SJCRH30 (cell line): ENCODE data around the gene SNX20. TPM values are rescaled to one million over a fixed set of nuclear protein-coding genes. Genes with fewer than 3 reads are reported as not detected.

Source experiments
- DNase-seq, 2 experiments: peaks; one replicate each; pipeline ENCODE4 v3.0.0-alpha.2; 2015 to 2020
- H3K27ac ChIP-seq: fragments of 250-450 bp; sonication (Bioruptor Pico); 2 replicates; pipeline ENCODE4 v1.5.1; 2020; ENCODE audit warnings: mild to moderate bottlenecking, moderate library complexity
- H3K27me3 ChIP-seq: fragments of 250-450 bp; sonication (Bioruptor Pico); 2 replicates; pipeline ENCODE4 v1.5.1; 2020; ENCODE audit warnings: mild to moderate bottlenecking, moderate library complexity
- H3K36me3 ChIP-seq: fragments of 250-450 bp; sonication (Bioruptor Pico); 2 replicates; pipeline ENCODE4 v1.5.1; 2020; ENCODE audit warnings: mild to moderate bottlenecking, moderate library complexity
- H3K4me1 ChIP-seq: fragments of 250-450 bp; sonication (Bioruptor Pico); 2 replicates; pipeline ENCODE4 v1.5.1; 2020; ENCODE audit warnings: mild to moderate bottlenecking, moderate library complexity
- H3K4me3 ChIP-seq: fragments of 250-450 bp; sonication (Bioruptor Pico); 2 replicates; pipeline ENCODE4 v1.5.1; 2020; ENCODE audit warnings: mild to moderate bottlenecking, moderate library complexity
- H3K9me3 ChIP-seq: fragments of 250-450 bp; sonication (Bioruptor Pico); replicated peaks from 2 replicates; pipeline ENCODE4 v1.5.1; 2020; ENCODE audit warnings: mild to moderate bottlenecking, moderate library complexity
- total RNA-seq: library from RNA; depleted of rRNA; stranded (reverse); fragments of >200 nt; shearing (Covaris generic); gene quantifications from 2 replicates; pipeline ENCODE4 v1.2.3, GENCODE V29; 2014

The SNX20 gene
- total RNA-seq, 1 experiment from 2014 or later: not detected

- Histone ChIP-seq H3K27ac (no peak overlapping the region), H3K27me3 (no peaks in the 10 kb centered on the region), H3K4me3 (no peak overlapping the region), H3K9me3 (no peaks in the 10 kb centered on the region), H3K4me1 (no peaks in the 10 kb centered on the region), H3K36me3 (no peaks in the 10 kb centered on the region)
- peak; percentile 61 to 79 for DNase-seq
These were observed 15.8 kb downstream of the SNX20 start for GRCh38 chr16:50665128-50665878.

- H3K27me3 ChIP-seq: no peaks in the 10 kb centered on the region
- H3K9me3 ChIP-seq: no peaks in the 10 kb centered on the region
- DNase-seq: no peak
- H3K4me1 ChIP-seq: no peaks in the 10 kb centered on the region
- H3K36me3 ChIP-seq: no peaks in the 10 kb centered on the region
- H3K4me3 ChIP-seq: no peak overlapping the region
- H3K27ac ChIP-seq: no peak overlapping the region
These were observed 16.8 kb downstream of the SNX20 start for GRCh38 chr16:50664270-50664669.

- Histone ChIP-seq H3K36me3 (no peaks in the 10 kb centered on the region), H3K4me1 (no peaks in the 10 kb centered on the region), H3K9me3 (no peaks in the 10 kb centered on the region), H3K27ac (no peak overlapping the region), H3K27me3 (no peaks in the 10 kb centered on the region), H3K4me3 (no peak overlapping the region)
- no peak for DNase-seq
These were observed 18.7 kb downstream of the SNX20 start for GRCh38 chr16:50662306-50662940.

GRCh38 chr16:50659806-50660205 lies 21.3 kb downstream of the SNX20 start:
- no peak for DNase-seq
- no peak overlapping the region for H3K4me3 ChIP-seq
- no peaks in the 10 kb centered on the region for H3K36me3 ChIP-seq

GRCh38 chr16:50657241-50657640 lies 23.9 kb downstream of the SNX20 start:
- Histone ChIP-seq H3K4me3 (no peak overlapping the region), H3K27ac (no peak overlapping the region), H3K36me3 (no peaks in the 10 kb centered on the region), H3K9me3 (no peaks in the 10 kb centered on the region), H3K4me1 (no peaks in the 10 kb centered on the region), H3K27me3 (no peaks in the 10 kb centered on the region; the same call in 1 of the 2 replicates)
- DNase-seq: no peak

More at GRCh38 chr16:50659806-50660205, 21.3 kb downstream of the SNX20 start:
- no peaks in the 10 kb centered on the region for H3K9me3 ChIP-seq
- no peaks in the 10 kb centered on the region for H3K4me1 ChIP-seq
- no peaks in the 10 kb centered on the region; the same call in 1 of the 2 replicates for H3K27me3 ChIP-seq
- H3K27ac ChIP-seq: no peak overlapping the region

- H3K4me3 ChIP-seq: no peak overlapping the region
- H3K36me3 ChIP-seq: no peaks in the 10 kb centered on the region
- H3K27ac ChIP-seq: no peak overlapping the region
- H3K4me1 ChIP-seq: no peaks in the 10 kb centered on the region
- no peaks in the 10 kb centered on the region for H3K9me3 ChIP-seq
- DNase-seq: no peak
- no peaks in the 10 kb centered on the region; the same call in 1 of the 2 replicates for H3K27me3 ChIP-seq
These were observed 25.5 kb downstream of the SNX20 start for GRCh38 chr16:50655558-50656055.

- DNase-seq: no peak
- no peaks in the 10 kb centered on the region for H3K4me1 ChIP-seq
These were observed 27.2 kb downstream of the SNX20 start for GRCh38 chr16:50653633-50654519.

GRCh38 chr16:50652836-50653425 lies 28.2 kb downstream of the SNX20 start:
- Histone ChIP-seq H3K27me3 (no peaks in the 10 kb centered on the region; the same call in 1 of the 2 replicates), H3K36me3 (no peaks in the 10 kb centered on the region), H3K4me3 (no peak overlapping the region), H3K9me3 (no peaks in the 10 kb centered on the region; the same call in 1 of the 2 replicates), H3K27ac (no peak overlapping the region), H3K4me1 (no peaks in the 10 kb centered on the region)
- DNase-seq: no peak

More at GRCh38 chr16:50653633-50654519, 27.2 kb downstream of the SNX20 start:
- H3K27me3 ChIP-seq: no peaks in the 10 kb centered on the region; the same call in 1 of the 2 replicates
- H3K4me3 ChIP-seq: no peak overlapping the region
- no peaks in the 10 kb centered on the region; the same call in 1 of the 2 replicates for H3K9me3 ChIP-seq
- H3K27ac ChIP-seq: no peak overlapping the region
- no peaks in the 10 kb centered on the region for H3K36me3 ChIP-seq

- Histone ChIP-seq H3K9me3 (no peaks in the 10 kb centered on the region; the same call in 1 of the 2 replicates), H3K36me3 (no peaks in the 10 kb centered on the region), H3K27me3 (no peaks in the 10 kb centered on the region; the same call in 1 of the 2 replicates), H3K4me1 (no peaks in the 10 kb centered on the region), H3K27ac (no peak overlapping the region), H3K4me3 (no peak overlapping the region)
- DNase-seq: no peak
These were observed 29.2 kb downstream of the SNX20 start for GRCh38 chr16:50651835-50652438.

GRCh38 chr16:50646345-50646744 lies 34.8 kb downstream of the SNX20 start:
- no peak for DNase-seq
- Histone ChIP-seq H3K27me3 (peaks cover 17% of the 10 kb centered on the region; the same call in 1 of the 2 replicates), H3K4me1 (no peaks in the 10 kb centered on the region)

GRCh38 chr16:50645563-50646220 lies 35.4 kb downstream of the SNX20 start:
- Histone ChIP-seq H3K27ac (no peak overlapping the region), H3K4me3 (no peak overlapping the region)
- DNase-seq: no peak

More at GRCh38 chr16:50646345-50646744, 34.8 kb downstream of the SNX20 start:
- H3K27ac ChIP-seq: no peak overlapping the region
- no peaks in the 10 kb centered on the region for H3K36me3 ChIP-seq
- no peaks in the 10 kb centered on the region; the same call in 1 of the 2 replicates for H3K9me3 ChIP-seq
- no peak overlapping the region for H3K4me3 ChIP-seq

GRCh38 chr16:50644729-50645128 lies 36.4 kb downstream of the SNX20 start:
- DNase-seq: no peak
- H3K27ac ChIP-seq: no peak overlapping the region
- peaks cover 23% of the 10 kb centered on the region; the same call in 1 of the 2 replicates for H3K27me3 ChIP-seq
- no peaks in the 10 kb centered on the region for H3K4me1 ChIP-seq
- no peaks in the 10 kb centered on the region for H3K36me3 ChIP-seq
- no peaks in the 10 kb centered on the region; the same call in 1 of the 2 replicates for H3K9me3 ChIP-seq
- H3K4me3 ChIP-seq: no peak overlapping the region

More at GRCh38 chr16:50645563-50646220, 35.4 kb downstream of the SNX20 start:
- Histone ChIP-seq H3K4me1 (no peaks in the 10 kb centered on the region), H3K27me3 (peaks cover 22% of the 10 kb centered on the region; the same call in 1 of the 2 replicates), H3K36me3 (no peaks in the 10 kb centered on the region), H3K9me3 (no peaks in the 10 kb centered on the region; the same call in 1 of the 2 replicates)

GRCh38 chr16:50644245-50644644 lies 36.9 kb downstream of the SNX20 start:
- no peaks in the 10 kb centered on the region for H3K4me1 ChIP-seq
- no peaks in the 10 kb centered on the region for H3K36me3 ChIP-seq
- H3K4me3 ChIP-seq: no peak overlapping the region
- H3K9me3 ChIP-seq: no peaks in the 10 kb centered on the region; the same call in 1 of the 2 replicates
- DNase-seq: no peak
- H3K27ac ChIP-seq: no peak overlapping the region
- H3K27me3 ChIP-seq: peaks cover 27% of the 10 kb centered on the region; the same call in 1 of the 2 replicates
